ENCODE measurements around the gene GLB1L3. TPM values are rescaled to one million over a fixed set of nuclear protein-coding genes. Genes with fewer than 3 reads are reported as not detected.

GLB1L3 gene
- total RNA-seq, 1 experiment from 2014 or later: not detected

- ATAC-seq (no peak), DNase-seq (ENCODE audit: low read depth, low spot score) (no peak)
- TF ChIP-seq POLR2AphosphoS5 (IDR thresholded peaks at IDR 0.05; ENCODE audit: low read depth, low read length) (no peak), SP1 (IDR thresholded peaks at IDR 0.05; ENCODE audit: low read depth) (no peak), EZH2 (IDR thresholded peaks at IDR 0.05) (no peak), CBX3 (IDR thresholded peaks at IDR 0.05; ENCODE audit: low read depth) (no peak), ELF1 (IDR thresholded peaks at IDR 0.05; ENCODE audit: borderline replicate concordance, low read depth) (no peak), JUND (IDR thresholded peaks at IDR 0.05) (no peak), SRF (IDR thresholded peaks at IDR 0.05; ENCODE audit: low read depth) (no peak), SIN3A (IDR thresholded peaks at IDR 0.05; ENCODE audit: low read depth) (no peak), ZFX (IDR thresholded peaks at IDR 0.05) (no peak)
- TF ChIP-seq, protein P1, sequence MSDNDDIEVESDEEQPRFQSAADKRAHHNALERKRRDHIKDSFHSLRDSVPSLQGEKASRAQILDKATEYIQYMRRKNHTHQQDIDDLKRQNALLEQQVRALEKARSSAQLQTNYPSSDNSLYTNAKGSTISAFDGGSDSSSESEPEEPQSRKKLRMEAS (IDR thresholded peaks at IDR 0.05): no peak
- TF ChIP-seq, protein P2, sequence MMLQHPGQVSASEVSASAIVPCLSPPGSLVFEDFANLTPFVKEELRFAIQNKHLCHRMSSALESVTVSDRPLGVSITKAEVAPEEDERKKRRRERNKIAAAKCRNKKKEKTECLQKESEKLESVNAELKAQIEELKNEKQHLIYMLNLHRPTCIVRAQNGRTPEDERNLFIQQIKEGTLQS (IDR thresholded peaks at IDR 0.05): no peak
- Histone ChIP-seq H3K4me1 (ENCODE audit: control insufficient read depth in 1 of 2, insufficient read depth in 2 of 2, low read length in 2 of 2) (no peaks in the 10 kb centered on the region), H4K20me1 (ENCODE audit: insufficient read depth) (no peaks in the 10 kb centered on the region), H3K27ac (ENCODE audit: low read depth, low read length) (no peak overlapping the region), H3K9me2 (ENCODE audit: insufficient read depth) (no peaks in the 10 kb centered on the region), H3K9me3 (ENCODE audit: control insufficient read depth in 1 of 2, insufficient read depth in 1 of 2, low read depth in 1 of 2, low read length in 2 of 2) (no peaks in the 10 kb centered on the region), H3K9ac (ENCODE audit: low read length) (no peak overlapping the region), H3K27me3 (ENCODE audit: insufficient read depth, low read length) (no peaks in the 10 kb centered on the region), H3K4me2 (ENCODE audit: low read length) (no peak overlapping the region), H2AFZ (ENCODE audit: low read depth, low read length, poor library complexity, severe bottlenecking) (no peak overlapping the region), H3K79me2 (ENCODE audit: insufficient read depth, low read length) (no peaks in the 10 kb centered on the region), H3K4me3 (replicated peaks in 1 of 2; ENCODE audit: low read depth in 1 of 2, low read length in 2 of 2) (no peak overlapping the region), H3K36me3 (ENCODE audit: control insufficient read depth in 1 of 2, insufficient read depth in 2 of 2, low read length in 2 of 2) (no peaks in the 10 kb centered on the region)
- intact Hi-C loops (cut with micrococcal nuclease): no loop called here
- RAD21 ChIA-PET (ENCODE audit: low non-redundant PET in 1 of 2, low total read pairs in 2 of 2, uncharacterized antibody in 2 of 2, unreplicated experiment in 2 of 2): no interaction called here
- CTCF ChIA-PET: no interaction called here
- POLR2A ChIA-PET: no interaction called here
- no TSS peak for BruUV-seq (replicated peaks)
Measured at GRCh38 chr11:134272381-134273316, 3.5 kb upstream of the GLB1L3 start.

DNA sequence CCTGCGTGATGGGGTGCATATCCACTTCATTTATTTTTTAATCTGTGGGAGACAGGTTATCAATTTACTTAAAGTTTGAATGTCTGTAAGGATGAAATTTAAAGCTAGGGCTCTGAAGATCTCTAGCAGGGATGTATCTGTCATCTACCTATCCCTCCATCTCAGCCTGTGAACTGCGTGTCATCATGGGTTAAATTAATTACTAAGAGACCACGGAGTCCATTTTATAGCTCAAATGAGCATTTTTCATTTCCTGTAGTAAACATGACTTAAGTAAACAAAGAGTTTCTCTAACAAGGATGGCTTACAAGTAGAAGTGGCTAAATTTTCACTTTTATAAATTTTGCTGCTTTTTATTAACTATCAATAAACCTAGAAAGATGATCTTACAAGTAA is 2.9 kb upstream of the GLB1L3 start:
- H3K4me3 ChIP-seq (replicated peaks in 1 of 2; ENCODE audit: low read depth in 1 of 2, low read length in 2 of 2): no peak overlapping the region
- no peaks in the 10 kb centered on the region for H4K20me1 ChIP-seq (ENCODE audit: insufficient read depth)
- no peak for ATAC-seq
- no peaks in the 10 kb centered on the region for H3K79me2 ChIP-seq (ENCODE audit: insufficient read depth, low read length)
- intact Hi-C loops (cut with micrococcal nuclease): no loop called here
- ChIA-PET CTCF (no interaction called here), RAD21 (ENCODE audit: low non-redundant PET in 1 of 2, low total read pairs in 2 of 2, uncharacterized antibody in 2 of 2, unreplicated experiment in 2 of 2) (no interaction called here), POLR2A (no interaction called here)
- no peak overlapping the region for H3K27ac ChIP-seq (ENCODE audit: low read depth, low read length)
- BruUV-seq (replicated peaks): no TSS peak
- H3K36me3 ChIP-seq (ENCODE audit: control insufficient read depth in 1 of 2, insufficient read depth in 2 of 2, low read length in 2 of 2): no peaks in the 10 kb centered on the region
- no peak for DNase-seq (ENCODE audit: low read depth, low spot score)
- no peaks in the 10 kb centered on the region for H3K4me1 ChIP-seq (ENCODE audit: control insufficient read depth in 1 of 2, insufficient read depth in 2 of 2, low read length in 2 of 2)
- no peaks in the 10 kb centered on the region for H3K9me2 ChIP-seq (ENCODE audit: insufficient read depth)
- no peak overlapping the region for H2AFZ ChIP-seq (ENCODE audit: low read depth, low read length, poor library complexity, severe bottlenecking)
- no peak overlapping the region for H3K9ac ChIP-seq (ENCODE audit: low read length)
- H3K27me3 ChIP-seq (ENCODE audit: insufficient read depth, low read length): no peaks in the 10 kb centered on the region
- H3K9me3 ChIP-seq (ENCODE audit: control insufficient read depth in 1 of 2, insufficient read depth in 1 of 2, low read depth in 1 of 2, low read length in 2 of 2): no peaks in the 10 kb centered on the region
- no peak overlapping the region for H3K4me2 ChIP-seq (ENCODE audit: low read length)
- no peak for TF ChIP-seq ZFX (IDR thresholded peaks at IDR 0.05)
- TF ChIP-seq EZH2 (IDR thresholded peaks at IDR 0.05): no peak
- no peak for TF ChIP-seq JUND (IDR thresholded peaks at IDR 0.05)
- TF ChIP-seq ZBTB33 (IDR thresholded peaks at IDR 0.05; ENCODE audit: extremely low read depth, insufficient replicate concordance, low read length): no peak
- no peak for TF ChIP-seq SRF (IDR thresholded peaks at IDR 0.05; ENCODE audit: low read depth)
- TF ChIP-seq, protein P3, sequence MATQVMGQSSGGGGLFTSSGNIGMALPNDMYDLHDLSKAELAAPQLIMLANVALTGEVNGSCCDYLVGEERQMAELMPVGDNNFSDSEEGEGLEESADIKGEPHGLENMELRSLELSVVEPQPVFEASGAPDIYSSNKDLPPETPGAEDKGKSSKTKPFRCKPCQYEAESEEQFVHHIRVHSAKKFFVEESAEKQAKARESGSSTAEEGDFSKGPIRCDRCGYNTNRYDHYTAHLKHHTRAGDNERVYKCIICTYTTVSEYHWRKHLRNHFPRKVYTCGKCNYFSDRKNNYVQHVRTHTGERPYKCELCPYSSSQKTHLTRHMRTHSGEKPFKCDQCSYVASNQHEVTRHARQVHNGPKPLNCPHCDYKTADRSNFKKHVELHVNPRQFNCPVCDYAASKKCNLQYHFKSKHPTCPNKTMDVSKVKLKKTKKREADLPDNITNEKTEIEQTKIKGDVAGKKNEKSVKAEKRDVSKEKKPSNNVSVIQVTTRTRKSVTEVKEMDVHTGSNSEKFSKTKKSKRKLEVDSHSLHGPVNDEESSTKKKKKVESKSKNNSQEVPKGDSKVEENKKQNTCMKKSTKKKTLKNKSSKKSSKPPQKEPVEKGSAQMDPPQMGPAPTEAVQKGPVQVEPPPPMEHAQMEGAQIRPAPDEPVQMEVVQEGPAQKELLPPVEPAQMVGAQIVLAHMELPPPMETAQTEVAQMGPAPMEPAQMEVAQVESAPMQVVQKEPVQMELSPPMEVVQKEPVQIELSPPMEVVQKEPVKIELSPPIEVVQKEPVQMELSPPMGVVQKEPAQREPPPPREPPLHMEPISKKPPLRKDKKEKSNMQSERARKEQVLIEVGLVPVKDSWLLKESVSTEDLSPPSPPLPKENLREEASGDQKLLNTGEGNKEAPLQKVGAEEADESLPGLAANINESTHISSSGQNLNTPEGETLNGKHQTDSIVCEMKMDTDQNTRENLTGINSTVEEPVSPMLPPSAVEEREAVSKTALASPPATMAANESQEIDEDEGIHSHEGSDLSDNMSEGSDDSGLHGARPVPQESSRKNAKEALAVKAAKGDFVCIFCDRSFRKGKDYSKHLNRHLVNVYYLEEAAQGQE (IDR thresholded peaks at IDR 0.05; ENCODE audit: low read depth): no peak
- TF ChIP-seq CBX3 (IDR thresholded peaks at IDR 0.05; ENCODE audit: low read depth): no peak
- no peak for TF ChIP-seq EGR1 (IDR thresholded peaks at IDR 0.05; ENCODE audit: low read depth)
- TF ChIP-seq SP1 (IDR thresholded peaks at IDR 0.05; ENCODE audit: low read depth): no peak
- no peak for TF ChIP-seq POLR2AphosphoS5 (IDR thresholded peaks at IDR 0.05; ENCODE audit: low read depth, low read length)
